Measurements from ENCODE around the gene ADAM12.

- TF ChIP-seq CTCF (IDR thresholded peaks at IDR 0.05 in 2 of 3, conservative IDR thresholded peaks at IDR 0.05 in 1 of 3; ENCODE audit: insufficient read depth in 2 of 3, low read depth in 1 of 3, low read length in 3 of 3) (no peak), POLR2A (conservative IDR thresholded peaks at IDR 0.05) (no peak), BRCA1 (IDR thresholded peaks at IDR 0.05) (no peak), BRCA1 (CRISPR knock-in tag; IDR thresholded peaks at IDR 0.05) (no peak), NR3C1 (CRISPR knock-in tag; IDR thresholded peaks at IDR 0.05) (no peak), TAF1 (IDR thresholded peaks at IDR 0.05; ENCODE audit: control insufficient read depth, extremely low read depth, insufficient read depth, low read length, severe bottlenecking) (no peak), ATF3 (IDR thresholded peaks at IDR 0.05) (no peak), ATF3 (CRISPR knock-in tag; conservative IDR thresholded peaks at IDR 0.05) (no peak), CBX8 (IDR thresholded peaks at IDR 0.05; ENCODE audit: borderline replicate concordance, extremely low read depth, low read depth, low read length, poor library complexity, severe bottlenecking) (no peak), ZNF609 (CRISPR knock-in tag; IDR thresholded peaks at IDR 0.05; ENCODE audit: borderline replicate concordance) (no peak), BDP1 (IDR thresholded peaks at IDR 0.05; ENCODE audit: insufficient read depth, insufficient read length) (no peak), NR2F6 (CRISPR knock-in tag; IDR thresholded peaks at IDR 0.05) (no peak), MAX (CRISPR knock-in tag; IDR thresholded peaks at IDR 0.05) (no peak)
These were observed 259.7 kb downstream of the ADAM12 start for GRCh38 chr10:126128581-126128980.

Measured in K562 (cell line).